HG03571 (cell line): Measurements from ENCODE around the gene CD34.
"Not testable (repeated sequence)": the region's sequence is repeated elsewhere in the genome, so short reads cannot be mapped to it uniquely, and the experiment has no call there.

ENCODE experiments used
- ATAC-seq: cut with Tn5 transposase; IDR thresholded peaks from one replicate; pipeline ENCODE4 v1.9.1; 2021; ENCODE audit not compliant: unreplicated experiment

Gene CD34

GRCh38 chr1:207933205-207933800 lies 22.4 kb upstream of the CD34 start:
- ATAC-seq = no peak

GRCh38 chr1:207926984-207927383 lies 16.1 kb upstream of the CD34 start:
- no peak for ATAC-seq

GRCh38 chr1:207925969-207926368 lies 15.0 kb upstream of the CD34 start:
- ATAC-seq = not testable (repeated sequence)

GRCh38 chr1:207925210-207925609 lies 14.3 kb upstream of the CD34 start:
- no peak for ATAC-seq

GRCh38 chr1:207923561-207923960 lies 12.6 kb upstream of the CD34 start:
- no peak for ATAC-seq

GRCh38 chr1:207923121-207923520 lies 12.2 kb upstream of the CD34 start:
- no peak for ATAC-seq

- ATAC-seq = no peak
These were observed 11.6 kb upstream of the CD34 start for GRCh38 chr1:207922554-207922953.

- no peak for ATAC-seq
These were observed 10.4 kb upstream of the CD34 start for GRCh38 chr1:207921321-207921720.

- no peak for ATAC-seq
These were observed 9.6 kb upstream of the CD34 start for GRCh38 chr1:207920444-207921021.

GRCh38 chr1:207919523-207920170 lies 8.7 kb upstream of the CD34 start:
- ATAC-seq = no peak

- ATAC-seq = no peak
These were observed 7.7 kb upstream of the CD34 start for GRCh38 chr1:207918581-207918980.

GRCh38 chr1:207918011-207918410 lies 7.1 kb upstream of the CD34 start:
- ATAC-seq = no peak

GRCh38 chr1:207917080-207917479 lies 6.2 kb upstream of the CD34 start:
- no peak for ATAC-seq

- ATAC-seq = no peak
These were observed 3.0 kb upstream of the CD34 start for GRCh38 chr1:207913951-207914350.

- ATAC-seq = no peak
These were observed 1.2 kb upstream of the CD34 start for GRCh38 chr1:207911856-207912760.

GRCh38 chr1:207909687-207910086 lies 1.2 kb downstream of the CD34 start:
- ATAC-seq = no peak

GRCh38 chr1:207908107-207908734 lies 2.7 kb downstream of the CD34 start:
- ATAC-seq = no peak

GRCh38 chr1:207904391-207904790 lies 6.5 kb downstream of the CD34 start:
- ATAC-seq = no peak

GRCh38 chr1:207903767-207904166 lies 7.2 kb downstream of the CD34 start:
- no peak for ATAC-seq

- no peak for ATAC-seq
These were observed 7.9 kb downstream of the CD34 start for GRCh38 chr1:207903053-207903452.

GRCh38 chr1:207902566-207902965 lies 8.4 kb downstream of the CD34 start:
- no peak for ATAC-seq
